ENCODE results near the gene ZPBP2.
"Not testable (repeated sequence)": the region's sequence is repeated elsewhere in the genome, so short reads cannot be mapped to it uniquely, and the experiment has no call there.

ZPBP2 gene

DNA sequence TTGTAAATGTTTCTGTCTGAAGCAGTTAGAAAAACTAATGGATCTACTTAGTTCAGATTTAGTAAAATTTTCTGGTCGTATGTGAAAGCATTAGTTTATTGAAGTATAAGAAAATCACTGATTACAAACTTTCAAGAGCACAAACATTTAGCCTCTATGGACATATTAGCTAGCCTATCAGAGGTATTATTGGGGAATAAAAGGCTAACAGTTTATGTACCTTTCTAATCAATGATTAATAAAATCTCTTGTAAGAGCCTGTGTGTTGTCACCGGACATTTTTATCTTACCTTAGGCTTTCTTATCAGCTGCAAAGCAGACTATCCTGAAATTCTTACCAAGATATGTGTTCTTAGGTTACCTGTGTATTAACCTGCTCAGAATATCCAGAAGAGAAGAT is 21.2 kb downstream of the ZPBP2 start:
- no peak for DNase-seq (ENCODE audit: low read depth)
- TF ChIP-seq, protein P1, sequence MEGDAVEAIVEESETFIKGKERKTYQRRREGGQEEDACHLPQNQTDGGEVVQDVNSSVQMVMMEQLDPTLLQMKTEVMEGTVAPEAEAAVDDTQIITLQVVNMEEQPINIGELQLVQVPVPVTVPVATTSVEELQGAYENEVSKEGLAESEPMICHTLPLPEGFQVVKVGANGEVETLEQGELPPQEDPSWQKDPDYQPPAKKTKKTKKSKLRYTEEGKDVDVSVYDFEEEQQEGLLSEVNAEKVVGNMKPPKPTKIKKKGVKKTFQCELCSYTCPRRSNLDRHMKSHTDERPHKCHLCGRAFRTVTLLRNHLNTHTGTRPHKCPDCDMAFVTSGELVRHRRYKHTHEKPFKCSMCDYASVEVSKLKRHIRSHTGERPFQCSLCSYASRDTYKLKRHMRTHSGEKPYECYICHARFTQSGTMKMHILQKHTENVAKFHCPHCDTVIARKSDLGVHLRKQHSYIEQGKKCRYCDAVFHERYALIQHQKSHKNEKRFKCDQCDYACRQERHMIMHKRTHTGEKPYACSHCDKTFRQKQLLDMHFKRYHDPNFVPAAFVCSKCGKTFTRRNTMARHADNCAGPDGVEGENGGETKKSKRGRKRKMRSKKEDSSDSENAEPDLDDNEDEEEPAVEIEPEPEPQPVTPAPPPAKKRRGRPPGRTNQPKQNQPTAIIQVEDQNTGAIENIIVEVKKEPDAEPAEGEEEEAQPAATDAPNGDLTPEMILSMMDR (IDR thresholded peaks at IDR 0.05; ENCODE audit: low read length, missing control alignments), result no peak
- H3K4me3 ChIP-seq (replicated peaks; ENCODE audit: low read depth, low read length), result no peak overlapping the region

DNA sequence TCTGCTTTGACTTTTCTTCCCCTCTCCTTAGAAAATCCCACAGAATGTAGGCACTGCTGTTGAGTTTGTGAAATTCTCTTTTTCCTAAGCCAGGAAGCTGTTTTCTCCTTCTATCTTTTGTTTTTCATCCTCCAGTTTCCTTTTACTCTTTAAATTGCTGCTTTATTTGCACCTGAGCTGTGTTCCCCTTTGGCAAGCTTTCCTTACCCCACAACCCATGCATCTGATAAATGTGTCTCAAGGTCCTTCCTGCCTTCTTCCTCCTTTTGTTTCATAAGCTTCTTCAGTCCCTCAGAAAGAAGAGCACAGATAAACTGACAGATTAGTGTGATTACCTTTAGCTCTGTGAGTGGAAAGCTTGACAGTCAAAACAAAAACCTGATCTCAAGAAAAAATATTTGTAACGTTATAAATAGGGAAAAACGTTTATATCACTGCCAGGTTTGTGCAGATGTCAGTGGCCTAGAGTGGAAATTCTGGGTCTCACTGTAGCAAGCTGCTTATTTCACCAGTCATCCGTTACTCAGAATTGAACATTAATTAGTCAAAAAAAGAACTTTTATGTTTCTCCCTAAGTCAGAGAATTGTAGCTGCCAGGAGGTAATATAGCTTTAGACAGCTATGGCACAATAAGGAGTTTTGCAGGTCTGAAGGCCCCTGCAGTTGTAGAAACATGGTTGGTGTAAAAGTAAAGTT is 26.8 kb downstream of the ZPBP2 start:
- TF ChIP-seq, protein P1 (IDR thresholded peaks at IDR 0.05; ENCODE audit: low read length, missing control alignments), result no peak
- no peak for DNase-seq (ENCODE audit: low read depth)
- no peak overlapping the region for H3K4me3 ChIP-seq (replicated peaks; ENCODE audit: low read depth, low read length)

DNA sequence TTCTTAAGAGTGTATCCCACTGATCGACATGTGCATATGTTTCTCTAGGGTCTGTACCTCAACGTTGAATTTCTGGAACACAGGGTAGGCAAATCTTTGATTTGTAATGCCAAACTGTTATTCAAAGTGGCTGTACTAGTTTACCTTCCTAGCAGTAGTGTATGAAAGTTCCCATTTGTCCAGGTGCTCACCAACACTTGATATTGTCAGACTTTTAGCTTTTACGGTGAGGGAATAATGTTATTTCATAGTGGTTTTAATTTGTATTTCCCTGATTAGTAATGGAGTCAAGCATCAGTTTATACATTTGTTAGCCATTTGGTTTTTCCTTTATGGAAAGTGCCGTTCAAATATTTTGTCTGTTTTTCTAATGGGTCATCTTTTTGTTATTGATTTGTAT is 30.1 kb downstream of the ZPBP2 start:
- H3K4me3 ChIP-seq (replicated peaks; ENCODE audit: low read depth, low read length), result no peak overlapping the region
- TF ChIP-seq, protein P1 (IDR thresholded peaks at IDR 0.05; ENCODE audit: low read length, missing control alignments), result no peak
- DNase-seq (ENCODE audit: low read depth), result no peak

DNA sequence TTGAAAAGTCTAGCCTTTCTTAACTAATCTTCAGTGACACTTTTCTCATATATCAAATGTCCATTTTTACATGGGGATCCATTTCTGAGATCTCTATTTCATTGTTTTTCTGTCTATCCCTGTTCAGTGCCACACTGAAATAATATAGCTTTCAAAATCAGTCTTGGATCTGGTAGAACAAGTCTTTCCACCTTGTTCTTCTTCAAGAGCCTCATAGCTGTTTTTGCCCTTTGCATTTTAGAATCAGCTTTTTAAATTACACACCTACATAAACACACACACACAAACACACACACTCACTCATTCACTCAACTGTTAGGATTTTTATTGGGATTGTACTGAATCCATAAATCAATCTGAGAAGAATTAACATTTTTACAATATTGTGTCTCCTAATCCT is 31.2 kb downstream of the ZPBP2 start:
- no peak overlapping the region for H3K4me3 ChIP-seq (replicated peaks; ENCODE audit: low read depth, low read length)
- no peak for DNase-seq (ENCODE audit: low read depth)
- TF ChIP-seq, protein P1 (IDR thresholded peaks at IDR 0.05; ENCODE audit: low read length, missing control alignments), result no peak

DNA sequence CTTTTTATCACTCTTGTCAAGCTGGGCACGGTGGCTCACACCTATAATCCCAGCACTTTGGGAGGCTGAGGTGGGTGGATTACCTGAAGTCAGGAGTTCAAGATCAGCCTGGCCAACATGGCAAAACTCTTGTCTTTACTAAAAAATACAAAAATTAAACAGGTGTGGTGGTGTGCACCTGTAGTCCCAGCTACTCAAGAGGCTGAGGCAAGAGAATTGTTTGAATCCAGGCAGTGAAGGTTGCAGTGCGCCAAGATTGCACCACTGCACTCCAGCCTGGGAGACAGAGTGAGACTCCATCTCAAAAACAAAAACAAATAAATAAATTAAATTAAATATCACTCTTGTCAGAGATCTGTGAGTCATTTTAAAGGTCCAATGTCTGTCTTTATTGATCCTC is 34.0 kb downstream of the ZPBP2 start:
- H3K4me3 ChIP-seq (replicated peaks; ENCODE audit: low read depth, low read length); DNase-seq (ENCODE audit: low read depth): not testable (repeated sequence)

DNA sequence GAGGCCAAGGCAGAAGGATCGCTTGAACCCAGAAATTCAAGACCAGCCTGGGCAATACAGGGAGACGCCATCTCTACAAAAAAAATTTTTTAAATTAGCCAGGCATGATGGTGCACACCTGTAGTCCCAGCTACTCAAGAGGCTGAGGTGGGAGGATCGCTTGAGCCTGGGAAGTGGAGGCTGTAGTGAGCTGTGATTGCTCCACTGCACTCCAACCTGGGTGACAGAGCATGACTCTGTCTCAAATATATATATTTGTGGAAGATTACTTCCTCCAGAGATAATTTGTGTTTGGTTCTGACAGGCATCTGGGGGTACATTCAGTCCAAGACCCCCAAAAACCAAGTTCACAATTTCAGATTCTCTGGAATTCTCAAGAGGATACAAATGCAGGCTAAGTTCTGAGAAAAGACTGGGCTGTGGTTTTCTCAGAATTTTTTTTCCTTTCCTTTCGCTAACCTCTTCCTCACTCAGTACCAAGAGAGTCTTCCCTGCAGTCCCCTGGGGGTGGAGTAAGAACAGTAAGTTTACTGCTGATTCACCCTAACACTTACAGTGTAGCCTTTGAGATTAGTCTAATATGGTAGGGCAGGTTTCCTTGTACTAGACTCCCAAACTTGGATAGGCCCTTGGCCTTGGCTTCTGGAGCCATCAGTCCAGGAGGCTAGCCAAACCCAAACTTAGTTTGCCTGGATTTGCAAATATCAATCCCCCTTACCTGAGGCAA is 35.3 kb downstream of the ZPBP2 start:
- DNase-seq (ENCODE audit: low read depth), result no peak
- H3K4me3 ChIP-seq (replicated peaks; ENCODE audit: low read depth, low read length), result no peak overlapping the region
- TF ChIP-seq, protein P1 (IDR thresholded peaks at IDR 0.05; ENCODE audit: low read length, missing control alignments), result no peak

DNA sequence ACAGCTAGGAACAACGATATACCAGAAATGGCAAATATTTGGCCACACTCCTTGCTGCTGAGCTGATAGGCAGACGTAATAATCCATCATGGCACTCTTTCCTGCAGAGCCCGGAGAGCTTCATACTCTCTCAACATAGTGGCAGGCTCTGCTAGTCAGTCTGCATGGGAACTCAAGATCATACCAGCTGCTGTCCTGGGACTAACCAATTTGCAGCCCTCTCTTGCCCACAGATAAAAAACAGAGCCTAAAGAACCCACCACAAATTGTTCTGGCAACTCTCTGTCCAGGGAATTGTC is 36.9 kb downstream of the ZPBP2 start:
- TF ChIP-seq, protein P1 (IDR thresholded peaks at IDR 0.05; ENCODE audit: low read length, missing control alignments), result no peak
- DNase-seq (ENCODE audit: low read depth), result no peak
- H3K4me3 ChIP-seq (replicated peaks; ENCODE audit: low read depth, low read length), result no peak overlapping the region

All from fibroblast of pulmonary artery (primary cell).